H1 (cell line): Measurements from ENCODE around the gene KXD1.

ENCODE experiments used
- CTCF ChIP-seq, 3 experiments: IDR thresholded peaks; 1 replicate in 2 of 3; 2 replicates in 1 of 3; pipeline versions ENCODE4 v1.5.1 to v1.6.1; 2011; ENCODE audit warnings: low read length in 3 of 3, mild to moderate bottlenecking in 3 of 3, inconsistent platforms in 2 of 3, low read depth in 1 of 3, moderate library complexity in 1 of 3; ENCODE audit not compliant: insufficient read depth in 1 of 3; ENCODE audit errors: control extremely low read depth in 1 of 3
- EZH2 ChIP-seq: fragments of 200-600 bp; sonication (generic); IDR thresholded peaks from 2 replicates; pipeline ENCODE4 v1.7.1; 2012; ENCODE audit warnings: low read depth, mild to moderate bottlenecking, moderate library complexity, low read length, inconsistent platforms; ENCODE audit not compliant: severe bottlenecking
- JUND ChIP-seq: IDR thresholded peaks from 2 replicates; pipeline ENCODE4 v1.6.1; 2011; ENCODE audit warnings: mild to moderate bottlenecking, improper control_type of control experiment, low read length
- NRF1 ChIP-seq: IDR thresholded peaks from 2 replicates; pipeline ENCODE4 v1.6.1; 2011; ENCODE audit warnings: mild to moderate bottlenecking, low read depth, low read length, improper control_type of control experiment
- POLR2A ChIP-seq, 2 experiments: IDR thresholded peaks; 1 replicate in 1 of 2; 2 replicates in 1 of 2; pipeline ENCODE4 v1.6.1; 2011; ENCODE audit warnings: low read depth in 2 of 2, low read length in 2 of 2, mild to moderate bottlenecking in 2 of 2; ENCODE audit errors: control extremely low read depth in 1 of 2
- POLR2AphosphoS5 ChIP-seq: IDR thresholded peaks from 2 replicates; pipeline ENCODE4 v1.6.1; 2011; ENCODE audit warnings: low read depth, low read length
- SP2 ChIP-seq: IDR thresholded peaks from 2 replicates; pipeline ENCODE4 v1.6.1; 2012; ENCODE audit warnings: mild to moderate bottlenecking, low read length, inconsistent platforms
- ZNF274 ChIP-seq: IDR thresholded peaks from 2 replicates; pipeline ENCODE4 v1.7.0; 2012; ENCODE audit warnings: low read length, borderline replicate concordance; ENCODE audit errors: extremely low read depth

DNA sequence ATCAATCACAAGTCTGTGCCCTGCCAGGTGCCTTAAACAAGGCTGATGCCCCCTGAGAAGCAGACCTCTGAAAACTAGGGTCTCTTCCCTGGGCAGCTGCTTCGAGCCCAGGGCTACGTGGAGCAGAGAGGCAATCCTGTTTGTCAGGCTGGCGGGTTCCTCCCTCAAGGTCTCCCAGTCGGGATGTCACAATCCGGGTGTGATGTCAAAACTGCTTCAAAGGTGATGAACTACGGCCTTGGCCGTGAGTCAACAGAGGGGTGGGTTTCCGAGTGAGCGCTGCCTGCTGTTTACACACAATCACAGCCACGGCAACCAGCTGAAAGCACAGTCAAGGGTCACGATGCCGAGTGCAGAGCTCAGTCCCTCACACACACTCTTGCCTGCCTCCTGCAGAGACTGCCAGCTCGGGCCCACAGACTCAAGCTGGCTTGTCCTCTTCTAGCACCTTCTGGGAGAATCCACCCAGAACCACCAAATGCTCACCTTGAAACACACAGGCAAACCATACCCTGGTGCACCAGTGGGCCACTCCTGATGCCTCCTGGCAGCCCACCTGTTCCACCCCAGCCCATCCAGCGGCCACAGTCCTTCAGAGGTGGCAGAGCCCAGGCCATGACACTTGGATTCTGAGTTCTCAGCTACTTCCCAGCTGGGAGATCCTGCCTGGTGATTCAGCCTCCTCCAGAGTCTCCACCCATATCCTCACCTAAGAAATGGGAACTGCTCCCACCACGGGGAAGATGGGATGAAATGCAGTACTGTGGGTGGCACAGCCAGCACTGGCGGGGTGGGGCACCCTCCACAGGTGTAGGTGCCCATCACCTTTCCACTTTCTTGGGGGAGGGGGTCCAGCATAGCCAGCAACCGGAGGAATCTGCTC is 42.6 kb upstream of the KXD1 start:
- TF ChIP-seq CTCF (IDR thresholded peaks at IDR 0.05; ENCODE audit: control extremely low read depth in 1 of 3, insufficient read depth in 1 of 3, low read depth in 1 of 3, low read length in 3 of 3) (no peak), SP2 (no peak), EZH2 (no peak), ZNF274 (no peak), POLR2AphosphoS5 (no peak), JUND (no peak), POLR2A (IDR thresholded peaks at IDR 0.05; ENCODE audit: control extremely low read depth in 1 of 2, low read depth in 2 of 2, low read length in 2 of 2) (no peak), NRF1 (no peak)
